ENCODE data around the gene PCNX3. TPM values are rescaled to one million over a fixed set of nuclear protein-coding genes. Genes with fewer than 3 reads are reported as not detected.

The PCNX3 gene
- polyA plus RNA-seq, 1 donor from 2014 or later = 7.8 TPM

DNA sequence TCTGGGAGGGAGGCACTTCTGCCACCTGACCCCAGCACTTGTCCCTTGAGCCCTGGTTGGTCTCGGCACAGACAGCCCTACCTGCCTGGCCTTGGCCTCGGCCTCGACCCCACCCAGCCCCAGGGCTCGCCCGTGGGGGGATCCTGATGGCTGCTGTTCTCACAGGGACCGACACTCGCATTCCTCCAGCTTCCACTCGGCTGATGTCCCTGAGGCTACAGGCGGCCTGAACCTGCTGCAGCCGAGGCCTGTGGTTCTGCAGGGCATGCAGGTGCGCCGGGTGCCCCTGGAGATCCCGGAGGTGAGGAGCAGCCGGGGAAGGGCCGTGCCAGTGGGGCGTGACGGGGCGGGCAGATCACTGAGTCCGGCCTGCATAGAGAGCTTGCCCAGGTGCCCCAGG, 5.1 kb downstream of the PCNX3 start:
- no peaks in the 10 kb centered on the region for H4K20me1 ChIP-seq (ENCODE audit: insufficient read depth)
- H3K4me3 ChIP-seq (ENCODE audit: low read length) = no peak overlapping the region
- peaks cover 14% of the 10 kb centered on the region for H3K79me2 ChIP-seq (replicated peaks; ENCODE audit: insufficient read depth, low read length)
- no peak overlapping the region for H3K4me2 ChIP-seq (ENCODE audit: low read length)
- TF ChIP-seq EZH2 (IDR thresholded peaks at IDR 0.05; ENCODE audit: borderline replicate concordance, insufficient read depth, low read length, poor library complexity, severe bottlenecking) (no peak), MXI1 (conservative IDR thresholded peaks at IDR 0.05; ENCODE audit: poor library complexity, severe bottlenecking) (no peak), POLR2AphosphoS5 (IDR thresholded peaks at IDR 0.05) (no peak), RAD21 (conservative IDR thresholded peaks at IDR 0.05) (no peak), SMC3 (conservative IDR thresholded peaks at IDR 0.05; ENCODE audit: poor library complexity) (no peak)
- TF ChIP-seq, protein P1, sequence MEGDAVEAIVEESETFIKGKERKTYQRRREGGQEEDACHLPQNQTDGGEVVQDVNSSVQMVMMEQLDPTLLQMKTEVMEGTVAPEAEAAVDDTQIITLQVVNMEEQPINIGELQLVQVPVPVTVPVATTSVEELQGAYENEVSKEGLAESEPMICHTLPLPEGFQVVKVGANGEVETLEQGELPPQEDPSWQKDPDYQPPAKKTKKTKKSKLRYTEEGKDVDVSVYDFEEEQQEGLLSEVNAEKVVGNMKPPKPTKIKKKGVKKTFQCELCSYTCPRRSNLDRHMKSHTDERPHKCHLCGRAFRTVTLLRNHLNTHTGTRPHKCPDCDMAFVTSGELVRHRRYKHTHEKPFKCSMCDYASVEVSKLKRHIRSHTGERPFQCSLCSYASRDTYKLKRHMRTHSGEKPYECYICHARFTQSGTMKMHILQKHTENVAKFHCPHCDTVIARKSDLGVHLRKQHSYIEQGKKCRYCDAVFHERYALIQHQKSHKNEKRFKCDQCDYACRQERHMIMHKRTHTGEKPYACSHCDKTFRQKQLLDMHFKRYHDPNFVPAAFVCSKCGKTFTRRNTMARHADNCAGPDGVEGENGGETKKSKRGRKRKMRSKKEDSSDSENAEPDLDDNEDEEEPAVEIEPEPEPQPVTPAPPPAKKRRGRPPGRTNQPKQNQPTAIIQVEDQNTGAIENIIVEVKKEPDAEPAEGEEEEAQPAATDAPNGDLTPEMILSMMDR (IDR thresholded peaks at IDR 0.05; ENCODE audit: poor library complexity, severe bottlenecking) = no peak
- TF ChIP-seq, protein P2, sequence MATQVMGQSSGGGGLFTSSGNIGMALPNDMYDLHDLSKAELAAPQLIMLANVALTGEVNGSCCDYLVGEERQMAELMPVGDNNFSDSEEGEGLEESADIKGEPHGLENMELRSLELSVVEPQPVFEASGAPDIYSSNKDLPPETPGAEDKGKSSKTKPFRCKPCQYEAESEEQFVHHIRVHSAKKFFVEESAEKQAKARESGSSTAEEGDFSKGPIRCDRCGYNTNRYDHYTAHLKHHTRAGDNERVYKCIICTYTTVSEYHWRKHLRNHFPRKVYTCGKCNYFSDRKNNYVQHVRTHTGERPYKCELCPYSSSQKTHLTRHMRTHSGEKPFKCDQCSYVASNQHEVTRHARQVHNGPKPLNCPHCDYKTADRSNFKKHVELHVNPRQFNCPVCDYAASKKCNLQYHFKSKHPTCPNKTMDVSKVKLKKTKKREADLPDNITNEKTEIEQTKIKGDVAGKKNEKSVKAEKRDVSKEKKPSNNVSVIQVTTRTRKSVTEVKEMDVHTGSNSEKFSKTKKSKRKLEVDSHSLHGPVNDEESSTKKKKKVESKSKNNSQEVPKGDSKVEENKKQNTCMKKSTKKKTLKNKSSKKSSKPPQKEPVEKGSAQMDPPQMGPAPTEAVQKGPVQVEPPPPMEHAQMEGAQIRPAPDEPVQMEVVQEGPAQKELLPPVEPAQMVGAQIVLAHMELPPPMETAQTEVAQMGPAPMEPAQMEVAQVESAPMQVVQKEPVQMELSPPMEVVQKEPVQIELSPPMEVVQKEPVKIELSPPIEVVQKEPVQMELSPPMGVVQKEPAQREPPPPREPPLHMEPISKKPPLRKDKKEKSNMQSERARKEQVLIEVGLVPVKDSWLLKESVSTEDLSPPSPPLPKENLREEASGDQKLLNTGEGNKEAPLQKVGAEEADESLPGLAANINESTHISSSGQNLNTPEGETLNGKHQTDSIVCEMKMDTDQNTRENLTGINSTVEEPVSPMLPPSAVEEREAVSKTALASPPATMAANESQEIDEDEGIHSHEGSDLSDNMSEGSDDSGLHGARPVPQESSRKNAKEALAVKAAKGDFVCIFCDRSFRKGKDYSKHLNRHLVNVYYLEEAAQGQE (IDR thresholded peaks at IDR 0.05; ENCODE audit: borderline replicate concordance) = no peak
- H3K36me3 ChIP-seq (ENCODE audit: insufficient read depth, low read length) = no peaks in the 10 kb centered on the region
- H3K9ac ChIP-seq (ENCODE audit: low read length) = no peak overlapping the region
- no peak overlapping the region for H3K27ac ChIP-seq (ENCODE audit: low read length)
- H3K27me3 ChIP-seq (ENCODE audit: insufficient read depth, low read depth, low read length) = no peaks in the 10 kb centered on the region
- no peaks in the 10 kb centered on the region for H3F3A ChIP-seq (ENCODE audit: insufficient read depth, low read length, poor library complexity, severe bottlenecking)
- H2AFZ ChIP-seq (ENCODE audit: low read depth, low read length) = no peak overlapping the region
- H3K9me3 ChIP-seq (ENCODE audit: low read length) = no peaks in the 10 kb centered on the region
- no peaks in the 10 kb centered on the region for H3K9me2 ChIP-seq (ENCODE audit: insufficient read depth, low read length)

DNA sequence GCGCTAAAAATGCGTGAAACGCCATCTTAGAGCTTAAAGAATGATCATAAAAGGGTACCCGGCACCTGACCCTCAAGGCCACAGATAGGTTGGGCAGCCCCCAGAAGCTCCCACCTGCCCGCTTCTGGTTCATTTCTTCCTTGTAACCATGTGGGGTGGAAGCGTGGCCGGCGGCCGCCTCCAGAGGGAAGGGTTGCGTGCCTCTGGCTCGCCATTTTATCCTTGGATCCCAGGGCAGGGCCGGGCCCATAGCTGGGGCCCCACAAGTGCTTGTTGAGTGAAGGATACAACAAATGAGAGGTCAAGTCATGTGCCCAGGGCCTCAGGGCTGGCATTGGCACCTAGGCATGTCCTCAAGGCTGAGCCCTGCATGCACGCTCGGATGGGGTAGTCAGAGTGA, 5.9 kb downstream of the PCNX3 start:
- Histone ChIP-seq H3K27ac (ENCODE audit: low read length) (no peak overlapping the region), H2AFZ (ENCODE audit: low read depth, low read length) (no peak overlapping the region), H3K36me3 (ENCODE audit: insufficient read depth, low read length) (no peaks in the 10 kb centered on the region), H3F3A (ENCODE audit: insufficient read depth, low read length, poor library complexity, severe bottlenecking) (no peaks in the 10 kb centered on the region), H3K9me2 (ENCODE audit: insufficient read depth, low read length) (no peaks in the 10 kb centered on the region), H4K20me1 (ENCODE audit: insufficient read depth) (no peaks in the 10 kb centered on the region), H3K79me2 (replicated peaks; ENCODE audit: insufficient read depth, low read length) (peaks cover 10% of the 10 kb centered on the region), H3K4me2 (ENCODE audit: low read length) (no peak overlapping the region), H3K4me3 (ENCODE audit: low read length) (no peak overlapping the region), H3K27me3 (ENCODE audit: insufficient read depth, low read depth, low read length) (no peaks in the 10 kb centered on the region), H3K9me3 (ENCODE audit: low read length) (no peaks in the 10 kb centered on the region), H3K9ac (ENCODE audit: low read length) (no peak overlapping the region)
- TF ChIP-seq EZH2 (IDR thresholded peaks at IDR 0.05; ENCODE audit: borderline replicate concordance, insufficient read depth, low read length, poor library complexity, severe bottlenecking) (no peak), RAD21 (conservative IDR thresholded peaks at IDR 0.05) (no peak), TAF1 (IDR thresholded peaks at IDR 0.05; ENCODE audit: low read depth) (no peak)

DNA sequence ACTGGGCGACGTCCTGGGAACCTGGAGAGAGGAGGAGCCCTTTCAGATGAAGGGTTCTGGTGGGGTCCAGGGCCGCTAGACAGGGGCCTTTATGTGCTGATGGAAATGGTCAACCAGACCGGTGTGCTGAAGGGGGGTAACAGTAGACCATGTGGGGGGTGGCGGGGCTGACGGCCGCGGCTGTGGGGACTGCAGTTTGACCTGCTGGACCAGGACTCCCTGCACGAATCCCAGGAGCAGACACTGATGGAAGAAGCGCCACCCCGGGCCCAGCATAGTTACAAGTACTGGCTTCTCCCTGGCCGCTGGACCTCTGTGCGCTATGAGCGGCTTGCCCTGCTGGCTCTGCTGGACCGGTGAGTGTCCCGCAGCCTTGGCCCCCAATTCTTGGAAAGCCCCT, 6.4 kb downstream of the PCNX3 start:
- Histone ChIP-seq H3F3A (ENCODE audit: insufficient read depth, low read length, poor library complexity, severe bottlenecking) (no peaks in the 10 kb centered on the region), H3K4me3 (ENCODE audit: low read length) (no peak overlapping the region), H3K27ac (ENCODE audit: low read length) (no peak overlapping the region), H3K27me3 (ENCODE audit: insufficient read depth, low read depth, low read length) (no peaks in the 10 kb centered on the region), H4K20me1 (ENCODE audit: insufficient read depth) (no peaks in the 10 kb centered on the region), H3K9ac (ENCODE audit: low read length) (no peak overlapping the region), H3K36me3 (ENCODE audit: insufficient read depth, low read length) (no peaks in the 10 kb centered on the region), H2AFZ (ENCODE audit: low read depth, low read length) (no peak overlapping the region), H3K9me3 (ENCODE audit: low read length) (no peaks in the 10 kb centered on the region), H3K4me2 (ENCODE audit: low read length) (no peak overlapping the region), H3K9me2 (ENCODE audit: insufficient read depth, low read length) (no peaks in the 10 kb centered on the region), H3K79me2 (replicated peaks; ENCODE audit: insufficient read depth, low read length) (peaks cover 4% of the 10 kb centered on the region)
- TF ChIP-seq, protein P2 (IDR thresholded peaks at IDR 0.05; ENCODE audit: borderline replicate concordance) = no peak
- TF ChIP-seq, protein P1 (IDR thresholded peaks at IDR 0.05; ENCODE audit: poor library complexity, severe bottlenecking) = no peak
- no peak for TF ChIP-seq POLR2AphosphoS5 (IDR thresholded peaks at IDR 0.05)
- TF ChIP-seq SMC3 (conservative IDR thresholded peaks at IDR 0.05; ENCODE audit: poor library complexity) = no peak
- TF ChIP-seq EZH2 (IDR thresholded peaks at IDR 0.05; ENCODE audit: borderline replicate concordance, insufficient read depth, low read length, poor library complexity, severe bottlenecking) = no peak
- TF ChIP-seq EP300 (conservative IDR thresholded peaks at IDR 0.05; ENCODE audit: poor library complexity, severe bottlenecking) = no peak
- no peak for TF ChIP-seq MXI1 (conservative IDR thresholded peaks at IDR 0.05; ENCODE audit: poor library complexity, severe bottlenecking)
- TF ChIP-seq RAD21 (conservative IDR thresholded peaks at IDR 0.05) = no peak
